Endothelial cell of umbilical vein (primary cell): ENCODE results near the gene SV2C. TPM values are rescaled to one million over a fixed set of nuclear protein-coding genes. Genes with fewer than 3 reads are reported as not detected.

Experiments
- BruUV-seq: library from RNA; stranded (reverse); fragments of 400-500 nt; replicated peaks from 2 replicates; lab custom pipeline; 2021; lab: Mats Ljungman, UMichigan
- CTCF ChIA-PET: fragments of 300-600, 350-600 bp; sonication (Branson Sonifier 250); formaldehyde crosslinking; loops from one replicate; lab custom pipeline; 2021; ENCODE audit warnings: antibody characterized with exemption, inconsistent platforms; lab: Charles Lee
- POLR2A ChIA-PET: fragments of 300-600, 350-600 bp; sonication (Branson Sonifier 250); formaldehyde crosslinking; loops from one replicate; lab custom pipeline; 2021; ENCODE audit warnings: antibody characterized with exemption, inconsistent platforms; lab: Charles Lee
- DNase-seq: peaks from one replicate; pipeline ENCODE4 v3.0.0-alpha.2; 2011; ENCODE audit warnings: low read depth, low spot score
- FAIRE-seq: peaks from 2 replicates; lab custom pipeline; 2011; peaks lifted over from hg19 to GRCh38; lab: Jason Lieb, UNC
- H2AFZ ChIP-seq: 2 replicates; pipeline ENCODE4 v1.6.0; 2012; ENCODE audit warnings: low read depth, low read length, control low read depth, inconsistent platforms
- H3K27ac ChIP-seq: 2 replicates; pipeline ENCODE4 v1.5.1; 2011; ENCODE audit warnings: low read depth, mild to moderate bottlenecking, control low read depth, low read length, moderate library complexity; ENCODE audit not compliant: insufficient read depth
- H3K27me3 ChIP-seq, 2 experiments: 2 replicates each; pipeline versions ENCODE4 v1.6.0 to v1.6.1; 2011; ENCODE audit warnings: low read length in 2 of 2, mixed read lengths in 1 of 2; ENCODE audit not compliant: control insufficient read depth in 2 of 2, insufficient read depth in 2 of 2
- H3K36me3 ChIP-seq, 2 experiments: 2 replicates in 1 of 2; 3 replicates in 1 of 2; pipeline ENCODE4 v1.5.1; 2011; ENCODE audit warnings: low read length in 2 of 2, mild to moderate bottlenecking in 1 of 2, moderate library complexity in 1 of 2; ENCODE audit not compliant: control insufficient read depth in 2 of 2, insufficient read depth in 2 of 2; ENCODE audit errors: extremely low read depth in 1 of 2
- H3K4me1 ChIP-seq: 3 replicates; pipeline ENCODE4 v1.5.1; 2011; ENCODE audit warnings: mild to moderate bottlenecking, low read length; ENCODE audit not compliant: control insufficient read depth, insufficient read depth; ENCODE audit errors: extremely low read depth
- H3K4me2 ChIP-seq: 2 replicates; pipeline ENCODE4 v1.6.1; 2011; ENCODE audit warnings: low read length, control low read depth, mixed read lengths; ENCODE audit not compliant: insufficient read depth
- H3K4me3 ChIP-seq, 3 experiments: fragments of 200-600 bp in 1 of 3; sonication (generic), shearing (Covaris generic) in 1 of 3; replicated peaks in 1 of 3; 2 replicates each; pipeline ENCODE4 v1.5.1; 2011 to 2016; ENCODE audit warnings: control low read depth in 3 of 3, low read length in 3 of 3, mild to moderate bottlenecking in 2 of 3, inconsistent platforms in 1 of 3, low read depth in 1 of 3, moderate library complexity in 1 of 3; ENCODE audit not compliant: insufficient read depth in 1 of 3
- H3K79me2 ChIP-seq: 2 replicates; pipeline ENCODE4 v1.6.0; 2012; ENCODE audit warnings: low read length, inconsistent platforms; ENCODE audit not compliant: control insufficient read depth, insufficient read depth
- H3K9ac ChIP-seq: replicated peaks from 2 replicates; pipeline ENCODE3; 2011; ENCODE audit warnings: low read length, control low read depth; ENCODE audit not compliant: insufficient read depth; ENCODE audit errors: extremely low read depth
- H3K9me1 ChIP-seq: replicated peaks from 3 replicates; pipeline ENCODE4 v1.6.0; 2011; ENCODE audit warnings: mild to moderate bottlenecking, low read length; ENCODE audit not compliant: control insufficient read depth, insufficient read depth; ENCODE audit errors: extremely low read depth
- H3K9me3 ChIP-seq: replicated peaks from 2 replicates; pipeline ENCODE4 v1.5.1; 2012; ENCODE audit warnings: low read length, inconsistent platforms; ENCODE audit not compliant: control insufficient read depth, insufficient read depth
- H4K20me1 ChIP-seq: replicated peaks from 2 replicates; pipeline ENCODE3; 2011; ENCODE audit warnings: mild to moderate bottlenecking, low read length; ENCODE audit not compliant: control insufficient read depth, insufficient read depth; ENCODE audit errors: extremely low read depth
- CTCF ChIP-seq, 2 donors: IDR thresholded peaks; 1 replicate in 1 of 2; 2 replicates in 1 of 2; pipeline ENCODE4 v1.5.1; 2011; ENCODE audit warnings: low read length in 2 of 2, mild to moderate bottlenecking in 2 of 2, moderate library complexity in 2 of 2, control low read depth in 1 of 2, inconsistent platforms in 1 of 2, low read depth in 1 of 2; ENCODE audit not compliant: insufficient read depth in 1 of 2; ENCODE audit errors: extremely low read depth in 1 of 2
- EZH2 ChIP-seq: IDR thresholded peaks from 2 replicates; pipeline ENCODE4 v1.6.1; 2012; ENCODE audit warnings: borderline replicate concordance, low read depth, mild to moderate bottlenecking, moderate library complexity, low read length, inconsistent platforms; ENCODE audit not compliant: severe bottlenecking
- FOS ChIP-seq: IDR thresholded peaks from 2 replicates; pipeline ENCODE4 v1.6.1; 2011; ENCODE audit warnings: mild to moderate bottlenecking, low read length, moderate library complexity, borderline replicate concordance; ENCODE audit not compliant: insufficient read depth
- GATA2 ChIP-seq: IDR thresholded peaks from 2 replicates; pipeline ENCODE4 v1.7.0; 2011; ENCODE audit warnings: low read depth, mild to moderate bottlenecking, moderate library complexity, mixed read lengths, low read length; ENCODE audit not compliant: insufficient read length, insufficient read depth
- JUN ChIP-seq: IDR thresholded peaks from 2 replicates; pipeline ENCODE4 v1.6.1; 2011; ENCODE audit warnings: borderline replicate concordance, low read depth; ENCODE audit not compliant: insufficient read length, insufficient read depth
- MAX ChIP-seq: IDR thresholded peaks from 2 replicates; pipeline ENCODE4 v1.6.1; 2011; ENCODE audit not compliant: insufficient read depth, insufficient read length
- MYC ChIP-seq: IDR thresholded peaks from one replicate; pipeline ENCODE4 v1.6.1; 2011; ENCODE audit warnings: mild to moderate bottlenecking, low read depth, low read length
- POLR2A ChIP-seq: IDR thresholded peaks from 2 replicates; pipeline ENCODE4 v1.6.1; 2012; ENCODE audit warnings: low read depth, mild to moderate bottlenecking, control low read depth, low read length
- POLR2AphosphoS5 ChIP-seq: IDR thresholded peaks from 2 replicates; pipeline ENCODE4 v1.6.1; 2012; ENCODE audit warnings: low read depth, mild to moderate bottlenecking, control low read depth, low read length, moderate library complexity; ENCODE audit not compliant: insufficient read depth
- dilution Hi-C: fragments of 300-500 bp; cut with MboI; formaldehyde crosslinking; loops from one replicate; pipeline ENCODE4 v1.15.0; 2019; ENCODE audit warnings: low sequenced_read_pairs; ENCODE audit not compliant: extremely low pct_ligation_motif_present
- intact Hi-C: fragments of 100-400 bp; cut with micrococcal nuclease; formaldehyde crosslinking; loops from one replicate; pipeline ENCODE4 v1.10.0; 2022
- polyA plus RNA-seq, 4 experiments: library from polyadenylated mRNA; depleted of rRNA in 3 of 4; stranded (reverse) in 3 of 4; unstranded in 1 of 4; fragments of >200 nt; gene quantifications; 2 replicates each; pipeline versions ENCODE4 v1.2.1 to v1.2.3, GENCODE V29; 2011 to 2012; ENCODE audit warnings: missing spikeins in 1 of 4
- total RNA-seq: library from RNA; stranded (reverse); gene quantifications from 2 replicates; pipeline ENCODE4 v1.2.3, GENCODE V29; 2021

Gene SV2C
- total and polyA plus RNA-seq, 2 donors (not counting 3 experiments of a cell fraction or from before 2014, with no cell fraction given): not detected

GRCh38 chr5:76305775-76306174 lies 222.6 kb downstream of the SV2C start:
- Histone ChIP-seq H2AFZ (no peak overlapping the region), H3K9me1 (no peaks in the 10 kb centered on the region), H4K20me1 (no peaks in the 10 kb centered on the region), H3K9ac (no peak overlapping the region), H3K79me2 (no peaks in the 10 kb centered on the region), H3K4me2 (no peak overlapping the region), H3K36me3 (no peaks in the 10 kb centered on the region), H3K9me3 (no peaks in the 10 kb centered on the region), H3K4me3 (no peak overlapping the region), H3K27me3 (peaks cover 0 to 2% of the 10 kb centered on the region in 2 experiments), H3K27ac (no peak overlapping the region), H3K4me1 (no peaks in the 10 kb centered on the region)
- dilution Hi-C loops: no loop called here
- TF ChIP-seq POLR2AphosphoS5 (no peak), MAX (no peak), GATA2 (no peak), POLR2A (no peak), MYC (no peak), EZH2 (no peak), FOS (no peak), JUN (no peak), CTCF (IDR thresholded peaks at IDR 0.05; ENCODE audit: extremely low read depth in 1 of 2, insufficient read depth in 1 of 2, low read depth in 1 of 2, low read length in 2 of 2) (no peak)
- intact Hi-C loops: no loop called here
- BruUV-seq: no TSS peak
- ChIA-PET CTCF (no interaction called here), POLR2A (no interaction called here)
- FAIRE-seq: no peak
- DNase-seq: no peak
